Spleen (tissue), 7 donors: ENCODE data around the gene ITGB2.

Experiments
- CTCF ChIP-seq, 11 experiments: fragments of 200-600 bp in 7 of 11; fragments of 450-650 bp in 4 of 11; sonication (generic) in 4 of 11; IDR thresholded peaks in 8 of 11; conservative IDR thresholded peaks in 3 of 11; 1 replicate in 7 of 11; 2 replicates in 4 of 11; pipeline versions ENCODE4 v1.4.0 to v1.8.0; 2016 to 2021; ENCODE audit warnings: antibody characterized with exemption in 11 of 11, inconsistent platforms in 4 of 11, mild to moderate bottlenecking in 1 of 11
- POLR2A ChIP-seq, 3 donors: fragments of 450-650 bp; IDR thresholded peaks; one replicate each; pipeline ENCODE4 v1.5.1; 2017; ENCODE audit warnings: antibody characterized with exemption in 3 of 3, mild to moderate bottlenecking in 1 of 3
- POLR2AphosphoS5 ChIP-seq, 3 donors: sonication (generic); formaldehyde crosslinking; IDR thresholded peaks; one replicate each; pipeline ENCODE4 v1.5.1; 2017; ENCODE audit warnings: antibody characterized with exemption in 3 of 3
- donor health status: DM: no; HTN: no; CAD: no; lungs with moderate emphysema.
- donor health status: DM: no; HTN: no; CAD: no.
- donor health status: DM: no; HTN: no; CAD: no.

GRCh38 chr21:44868707-44869106 lies 52.0 kb downstream of the ITGB2 start:
- TF ChIP-seq CTCF (IDR thresholded peaks at IDR 0.05 in 8 of 11, conservative IDR thresholded peaks at IDR 0.05 in 3 of 11) = no peak
- TF ChIP-seq POLR2AphosphoS5 (IDR thresholded peaks at IDR 0.05) = no peak
- TF ChIP-seq POLR2A (IDR thresholded peaks at IDR 0.05) = no peak
